NCI-H526 (cell line): ENCODE data around the gene MCM9.

Source experiments
- DNase-seq, 2 experiments: peaks; one replicate each; lab custom pipeline; 2025; lab: John Stamatoyannopoulos, UW

MCM9 gene

DNA sequence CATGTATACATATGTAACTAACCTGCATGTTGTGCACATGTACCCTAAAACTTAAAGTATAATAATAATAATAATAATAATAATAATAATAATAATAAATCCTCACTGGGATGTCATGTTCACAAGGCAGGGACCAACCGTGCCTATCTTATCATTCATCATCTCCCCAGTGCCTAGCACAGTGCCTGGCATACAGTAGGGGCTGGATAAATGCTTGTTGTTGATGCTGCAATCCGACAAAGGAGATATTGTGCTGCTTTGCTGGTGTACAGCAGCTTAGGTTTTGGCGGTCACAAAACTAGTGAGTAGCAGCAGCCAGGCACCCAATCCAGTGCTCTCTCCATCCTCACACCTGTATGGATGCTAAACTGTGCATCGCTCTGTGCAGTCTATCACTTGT lies 135.1 kb downstream of the MCM9 start:
- DNase-seq: no peak

DNA sequence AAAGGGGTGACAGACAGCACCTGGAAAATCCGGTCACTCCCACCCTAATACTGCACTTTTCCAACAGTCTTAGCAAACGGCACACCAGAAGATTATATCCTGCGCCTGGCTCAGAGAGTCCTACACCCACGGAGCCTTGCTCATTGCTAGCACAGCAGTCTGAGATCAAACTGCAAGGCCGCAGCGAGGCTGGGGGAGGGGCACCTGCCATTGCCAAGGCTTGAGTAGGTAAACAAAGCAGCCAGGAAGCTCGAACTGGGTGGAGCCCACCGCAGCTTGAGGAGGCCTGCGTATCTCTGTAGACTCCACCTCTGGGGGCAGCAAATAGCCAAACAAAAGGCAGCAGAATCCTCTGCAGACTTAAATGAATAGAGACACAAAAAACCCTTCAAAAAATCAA lies 138.4 kb downstream of the MCM9 start:
- DNase-seq: peak; percentile 8 to 44

DNA sequence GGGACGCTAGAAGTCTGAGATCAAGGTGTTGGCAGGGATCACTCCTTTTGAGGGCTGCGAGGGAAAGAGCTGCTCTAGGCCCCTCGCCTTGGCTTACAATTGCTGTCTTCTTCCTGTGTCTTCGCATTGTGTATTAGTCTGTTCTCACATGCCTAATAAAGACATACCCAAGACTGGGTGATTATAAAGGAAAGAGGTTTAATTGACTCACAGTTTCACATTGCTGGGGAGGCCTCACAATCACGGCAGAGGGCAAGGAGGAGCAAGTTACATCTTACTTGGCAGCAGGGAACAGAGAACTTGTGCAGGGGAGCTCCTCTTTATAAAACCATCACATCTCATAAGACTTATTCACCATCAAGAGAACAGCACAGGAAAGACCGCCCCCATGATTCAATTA lies 143.5 kb downstream of the MCM9 start:
- DNase-seq: no peak

DNA sequence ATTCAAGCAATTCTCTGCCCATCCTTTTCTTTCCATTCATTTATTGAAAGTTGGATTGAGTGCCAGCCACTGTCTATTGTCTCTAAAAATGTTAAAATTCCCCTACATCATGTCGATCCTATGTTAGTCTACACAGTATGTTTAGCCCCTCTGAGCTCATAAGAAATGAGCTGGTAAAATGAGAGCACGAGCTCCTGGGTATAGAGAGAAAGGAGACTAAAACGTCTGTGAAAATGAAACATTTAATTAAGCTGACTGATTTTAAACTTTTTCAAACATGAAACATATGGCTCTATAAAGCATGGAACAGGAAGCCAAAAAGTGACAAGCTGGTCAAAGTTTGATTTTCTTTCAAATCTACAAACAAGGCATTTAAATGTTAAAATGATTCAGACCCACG lies 145.0 kb downstream of the MCM9 start:
- no peak for DNase-seq

DNA sequence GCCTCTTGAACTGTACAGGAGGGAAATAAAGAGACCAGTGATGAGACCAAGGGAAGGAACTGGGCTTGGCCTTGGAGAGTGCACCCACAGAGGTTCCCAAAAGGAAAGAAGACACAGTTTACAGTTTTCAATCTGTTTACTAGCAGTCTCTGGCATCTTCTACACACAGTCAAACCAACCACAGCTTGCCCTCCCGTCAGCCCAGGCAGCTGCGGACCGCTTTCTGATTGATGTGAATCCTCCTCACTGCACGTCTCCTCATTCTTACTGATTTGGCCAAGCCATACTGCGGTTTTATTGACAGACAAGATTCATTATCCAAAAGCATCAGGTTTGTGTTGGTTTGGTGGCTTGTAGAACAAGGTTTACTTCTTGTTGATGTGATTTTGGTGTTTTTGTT lies 145.5 kb downstream of the MCM9 start:
- no peak for DNase-seq

DNA sequence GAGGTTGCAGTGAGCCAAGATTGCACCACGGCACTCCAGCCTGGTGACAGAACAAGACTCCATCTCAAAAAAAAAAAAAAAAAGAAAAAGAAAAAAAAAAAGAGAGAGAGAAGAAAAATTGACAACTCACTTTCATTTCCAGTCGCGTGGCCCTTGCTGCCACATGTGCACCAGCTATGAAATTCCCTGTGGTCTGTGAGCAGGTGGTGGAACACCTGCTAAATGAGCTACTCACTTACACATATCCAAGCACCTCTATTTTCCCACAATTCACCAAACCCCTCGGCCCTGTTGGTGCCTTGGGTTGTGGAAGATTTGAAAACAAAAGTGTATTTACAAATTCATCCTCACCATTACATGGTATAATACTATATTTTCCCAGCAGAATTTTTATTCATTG lies 146.3 kb downstream of the MCM9 start:
- DNase-seq: no peak

DNA sequence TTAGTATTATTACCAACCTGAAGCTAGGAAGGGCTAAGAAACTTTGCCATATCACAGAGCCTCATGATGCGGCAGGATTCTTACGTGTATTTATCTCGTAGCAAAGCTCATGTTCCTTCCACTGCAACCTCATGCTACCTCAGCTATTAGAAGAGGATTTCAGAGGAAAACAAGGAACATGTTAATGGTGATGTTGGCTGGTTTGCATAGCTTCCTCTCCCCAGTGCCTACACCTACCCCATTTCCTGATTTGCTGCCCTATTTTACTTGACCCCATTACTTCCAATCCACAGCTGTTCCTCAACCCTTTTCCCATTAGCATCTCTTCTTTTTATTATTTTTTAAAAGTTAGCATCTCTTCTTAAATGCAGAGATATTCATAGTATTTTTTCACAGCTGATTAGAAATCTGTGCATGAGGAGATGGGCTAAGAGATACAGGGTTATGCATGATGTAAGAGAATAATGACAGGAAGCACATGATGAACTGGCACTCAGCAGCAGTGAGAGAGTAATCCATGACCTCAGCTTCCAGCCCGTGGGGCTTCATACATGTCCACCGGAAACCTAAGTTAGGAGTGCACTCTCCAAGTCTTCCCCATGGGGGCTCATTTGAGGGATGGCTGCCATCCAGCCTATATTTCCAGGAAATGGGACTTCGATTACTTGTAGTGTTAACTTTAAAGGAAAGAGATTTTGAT lies 147.1 kb downstream of the MCM9 start:
- DNase-seq: no peak

DNA sequence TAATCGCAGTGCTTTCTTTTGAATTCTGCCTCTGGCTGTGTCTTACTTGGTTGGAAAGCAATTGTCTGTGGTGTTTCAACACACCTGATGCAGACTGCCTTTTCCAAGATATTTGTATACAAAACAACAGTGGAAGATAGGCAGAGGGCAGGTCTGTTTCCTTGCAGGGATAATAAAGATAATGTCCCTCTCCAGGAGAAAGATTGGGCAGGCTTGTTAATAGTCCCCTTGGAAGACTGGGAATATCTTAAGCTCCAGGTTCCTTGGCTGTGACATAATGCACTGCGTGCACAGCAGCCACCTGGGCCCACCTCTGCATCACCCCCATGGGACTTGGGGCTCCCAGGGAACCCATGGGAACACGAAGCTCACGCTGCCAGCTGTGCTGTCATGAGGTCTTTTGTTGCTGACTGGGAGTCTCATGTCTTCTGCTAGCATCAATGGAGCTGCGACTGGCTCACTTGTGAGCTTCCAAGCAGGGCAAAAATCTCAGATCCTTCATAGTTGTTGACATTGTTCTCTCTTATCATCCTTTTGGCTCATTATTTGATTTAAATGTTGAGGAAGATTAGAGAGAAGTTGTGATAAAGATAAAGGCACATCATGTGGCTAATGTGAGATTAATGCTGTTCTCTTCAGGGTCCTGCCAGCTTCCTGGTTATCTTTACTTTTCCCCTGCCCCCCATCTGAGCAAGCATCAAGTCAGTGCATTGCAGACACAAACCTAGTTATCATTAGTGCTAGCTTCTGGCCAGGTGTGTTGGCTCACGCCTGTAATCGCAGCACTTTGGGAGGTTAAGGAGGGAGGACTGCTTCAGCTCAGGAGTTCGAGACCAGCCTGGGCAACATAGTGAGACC lies 148.1 kb downstream of the MCM9 start:
- DNase-seq: no peak

DNA sequence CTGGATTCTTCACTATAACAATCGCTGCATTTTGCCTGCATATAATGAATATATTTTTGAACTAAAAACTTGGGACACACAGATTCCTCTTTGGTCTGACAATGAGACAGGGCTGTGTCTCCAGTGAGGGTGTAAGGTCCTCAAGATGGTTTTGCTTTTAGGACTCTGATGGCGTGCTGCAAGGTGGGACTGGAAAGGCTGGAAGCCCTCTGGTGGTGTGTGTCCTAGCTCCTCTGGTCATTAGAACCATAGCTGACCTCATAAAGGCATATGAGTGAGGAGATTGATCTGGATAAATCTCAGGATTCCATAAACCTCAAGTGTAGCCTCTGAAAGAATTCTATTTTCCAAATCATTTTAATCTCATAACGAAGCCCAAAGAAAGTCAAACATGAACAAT lies 149.4 kb downstream of the MCM9 start:
- DNase-seq: no peak

DNA sequence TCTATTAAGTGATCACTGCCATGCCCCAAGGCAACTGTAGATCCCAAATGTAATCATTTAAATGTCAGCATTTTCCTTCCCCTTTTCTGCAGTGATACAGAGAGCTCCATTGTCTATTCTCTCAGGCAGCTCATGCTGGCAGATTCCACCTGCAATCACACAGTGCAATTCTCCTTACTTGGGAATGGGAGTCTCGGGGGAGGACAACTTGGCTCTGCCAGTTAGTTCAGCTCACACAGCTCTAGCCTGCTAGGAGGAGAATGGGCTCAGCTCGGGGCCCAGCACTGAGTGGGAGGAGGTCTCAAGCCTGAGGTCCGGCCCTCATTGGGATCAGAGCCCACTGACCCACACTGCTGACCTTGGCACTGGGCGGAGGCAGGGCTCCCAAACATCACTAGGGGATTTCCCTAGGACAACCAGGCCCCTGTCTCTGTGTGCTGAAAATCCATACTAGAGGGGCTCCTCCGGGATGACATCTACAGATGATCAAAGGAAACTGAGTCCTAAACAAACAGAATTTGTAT lies 150.3 kb downstream of the MCM9 start:
- DNase-seq: peak; percentile 93 to 96

DNA sequence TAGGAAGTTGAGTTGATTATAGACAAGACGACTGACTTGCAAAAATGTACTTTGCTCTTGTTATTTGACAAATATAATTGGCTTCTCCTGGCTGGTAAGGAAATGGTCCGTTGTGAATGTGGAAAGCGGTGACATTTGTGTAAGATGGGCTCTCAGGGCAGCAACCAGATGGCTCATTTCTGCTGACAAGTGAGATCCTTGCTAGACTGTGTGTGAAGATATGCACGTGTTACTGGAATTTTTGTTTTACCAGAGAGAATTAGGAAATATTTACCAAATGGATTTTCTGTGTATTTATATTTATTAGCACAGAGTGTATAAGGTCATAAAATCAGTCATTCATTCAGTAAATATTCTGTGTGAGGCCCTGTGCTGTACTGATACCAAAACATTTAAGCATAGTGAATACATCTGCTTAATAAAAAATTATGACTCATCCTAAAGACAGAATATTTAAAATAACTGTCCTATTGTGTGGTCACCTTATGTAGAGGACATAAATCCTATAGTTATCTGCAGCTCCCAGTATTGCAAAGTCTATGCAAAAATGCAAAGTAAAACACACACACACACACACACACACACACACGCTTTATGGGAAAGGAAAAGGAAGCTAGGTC lies 150.9 kb downstream of the MCM9 start:
- peak in 1 of 2 experiments; percentile 89 for DNase-seq

DNA sequence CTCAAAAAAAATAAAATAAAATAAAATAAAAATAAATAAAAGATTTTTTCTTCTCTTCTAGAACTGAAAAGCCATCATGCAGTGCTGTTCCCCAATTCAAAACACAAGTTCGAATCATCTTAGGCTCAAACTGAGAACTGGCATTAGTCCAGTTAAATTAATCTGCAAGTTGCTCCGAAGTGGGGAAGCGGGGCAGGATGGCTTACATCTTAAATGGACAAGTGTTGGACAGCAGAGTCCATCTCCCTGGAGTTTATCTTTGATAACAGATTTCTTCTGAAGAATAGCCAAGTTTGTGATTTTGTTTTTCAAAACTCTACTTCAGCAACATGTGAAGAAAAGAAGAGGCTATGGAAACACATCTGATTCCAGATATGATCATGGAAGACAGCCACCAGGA lies 152.3 kb downstream of the MCM9 start:
- no peak for DNase-seq

DNA sequence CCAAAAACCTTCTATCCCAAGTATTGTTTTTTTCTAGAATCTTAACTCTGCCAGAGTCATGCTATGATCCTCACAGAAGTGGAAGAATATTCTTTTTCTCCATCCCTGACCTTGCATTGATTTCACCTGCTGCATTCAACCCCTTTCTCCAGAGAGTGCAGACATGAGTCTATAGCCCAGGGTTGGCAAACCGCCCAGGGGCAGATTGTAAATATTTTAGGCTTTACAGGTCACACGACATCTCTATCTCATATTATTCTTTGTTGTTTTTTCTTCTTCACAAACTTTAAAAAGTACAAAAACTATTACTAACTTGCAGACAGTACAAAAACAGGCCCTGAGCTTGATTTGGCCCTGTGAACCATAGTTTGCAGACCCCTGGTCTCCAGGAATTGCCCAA lies 153.1 kb downstream of the MCM9 start:
- DNase-seq: no peak

DNA sequence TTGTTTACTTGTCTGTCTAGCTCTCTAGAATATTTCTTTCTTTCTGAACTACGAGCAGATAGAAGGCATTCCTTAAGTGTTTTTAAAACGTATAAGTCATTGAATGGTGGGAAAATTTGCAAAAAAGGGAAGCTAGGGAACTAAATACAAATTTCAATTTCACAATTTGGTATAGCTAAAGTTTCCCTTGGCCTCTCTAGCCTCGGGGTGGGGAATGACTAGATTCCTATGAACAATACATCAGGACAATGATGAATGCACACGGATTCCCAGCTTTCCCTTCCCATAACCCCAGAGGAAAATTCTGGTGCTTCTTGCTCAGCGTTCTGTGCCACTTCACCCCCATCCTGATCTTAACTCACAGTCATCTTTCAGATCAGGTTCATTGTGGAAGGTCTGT lies 154.3 kb downstream of the MCM9 start:
- DNase-seq: no peak

DNA sequence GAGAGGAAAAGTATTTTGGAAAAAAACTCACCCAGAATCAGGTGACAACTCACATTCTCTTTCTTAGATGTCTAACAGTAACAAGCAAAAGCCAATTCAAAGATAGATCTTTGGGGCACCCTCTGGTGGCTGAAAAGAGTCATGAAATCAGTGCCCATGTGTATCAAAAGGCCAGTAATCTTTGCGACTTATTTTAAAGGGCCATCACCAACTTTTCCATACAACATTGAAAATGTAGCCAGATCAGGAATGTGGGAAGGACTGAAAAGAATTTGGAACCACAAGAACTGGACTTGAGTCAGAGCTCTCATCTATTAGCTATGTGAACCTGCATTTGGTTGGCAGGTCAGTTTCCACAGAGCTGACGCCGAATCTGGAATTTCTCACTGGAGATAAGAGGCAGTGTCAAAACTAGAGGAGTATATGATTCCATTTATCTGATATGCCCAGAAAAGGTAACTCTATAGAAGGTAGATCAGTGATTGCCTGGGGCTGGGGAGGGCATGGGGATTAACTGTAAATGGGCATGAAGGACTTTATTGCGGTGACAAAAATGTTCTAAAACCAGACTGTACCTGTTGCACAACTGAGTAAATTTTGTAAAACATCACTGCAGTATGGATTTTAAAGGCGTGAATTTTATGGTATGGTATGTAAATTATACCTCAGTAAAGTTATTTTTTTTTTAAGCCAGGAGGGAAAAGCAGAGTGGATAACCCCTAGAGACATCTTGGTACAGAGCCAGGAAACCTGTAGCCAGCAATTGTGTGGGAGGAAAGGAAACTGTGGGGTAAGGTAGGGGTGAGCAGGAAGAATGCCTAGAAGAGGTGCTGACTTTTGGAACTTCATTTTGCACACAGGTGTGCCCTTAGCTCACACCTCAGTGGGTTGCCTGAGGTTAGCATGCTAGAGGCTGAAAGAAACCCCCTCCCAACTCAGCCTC lies 158.1 kb downstream of the MCM9 start:
- DNase-seq: peak; percentile 44 to 72

DNA sequence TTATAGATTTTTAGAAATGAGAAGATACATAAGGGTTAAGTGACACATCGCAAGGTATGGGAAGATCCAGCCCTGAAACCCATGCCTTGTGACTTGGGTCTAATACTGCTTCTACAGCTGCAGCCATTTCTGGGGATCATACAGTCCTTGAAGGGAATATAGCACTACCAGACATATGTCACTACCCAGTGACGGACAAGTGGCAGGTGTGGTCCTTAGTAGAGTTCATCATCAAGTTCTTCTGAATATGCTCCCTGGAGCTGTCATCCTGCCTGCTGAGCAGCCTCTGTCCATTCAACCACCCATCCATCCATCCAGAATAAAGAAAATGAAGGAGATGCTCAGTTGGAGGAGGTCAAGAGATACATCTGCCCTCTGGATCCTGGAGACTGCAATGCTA lies 159.6 kb downstream of the MCM9 start:
- no peak for DNase-seq

DNA sequence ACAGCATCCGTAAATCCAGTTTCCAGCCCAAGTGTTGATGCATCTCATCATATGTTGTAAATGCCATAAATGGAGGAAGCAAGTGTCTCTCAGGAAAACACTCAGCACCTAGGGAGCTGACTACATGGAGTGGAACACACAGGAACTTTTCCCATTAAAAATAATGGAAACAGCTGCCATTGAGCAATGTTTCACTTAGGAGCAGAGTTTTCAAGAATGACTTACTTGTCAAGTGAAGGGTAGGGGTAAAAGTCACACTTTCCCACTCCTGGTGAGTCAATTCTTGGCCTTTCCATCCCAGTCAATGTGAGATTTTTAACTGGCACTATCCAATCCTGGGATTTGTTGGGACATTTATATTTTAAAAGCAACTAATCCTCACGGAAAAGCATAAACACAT lies 160.4 kb downstream of the MCM9 start:
- no peak for DNase-seq

DNA sequence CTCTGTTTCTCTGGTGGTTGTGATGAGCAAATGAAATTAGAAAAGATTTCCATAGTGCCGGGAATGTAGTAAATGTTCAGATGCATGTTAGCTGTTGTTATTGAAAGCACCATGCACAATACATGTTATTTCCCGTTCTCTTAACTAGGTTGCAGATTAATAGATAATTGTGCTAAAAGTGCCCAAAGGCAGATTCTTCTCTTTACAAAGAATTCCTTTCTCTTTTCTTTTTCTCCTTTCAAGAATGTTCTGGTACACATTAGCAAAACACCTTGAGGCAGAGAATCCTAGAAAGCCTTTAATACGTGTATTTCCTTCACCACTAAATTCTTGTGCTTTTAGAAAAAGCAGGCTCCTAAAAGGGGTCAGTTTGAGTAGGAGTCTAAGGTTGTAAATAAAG lies 162.1 kb downstream of the MCM9 start:
- no peak for DNase-seq

DNA sequence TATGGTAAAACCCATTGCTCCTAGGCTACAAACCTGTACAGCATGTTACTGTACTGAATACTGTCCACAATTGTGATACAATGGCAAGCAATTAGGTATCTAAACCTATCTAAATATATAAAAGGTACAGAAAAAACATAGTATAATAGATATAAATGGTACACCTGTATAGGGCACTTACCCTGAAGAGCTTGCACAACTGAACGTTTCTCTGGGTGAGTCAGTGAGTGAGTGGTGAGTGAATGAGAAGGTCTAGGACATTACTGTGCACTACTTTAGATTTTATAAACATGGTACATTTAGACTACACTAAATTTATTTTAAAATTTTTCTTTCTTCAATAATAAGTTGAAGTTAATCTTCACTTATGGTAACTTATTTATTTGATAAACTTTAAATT lies 163.7 kb downstream of the MCM9 start:
- DNase-seq: no peak

DNA sequence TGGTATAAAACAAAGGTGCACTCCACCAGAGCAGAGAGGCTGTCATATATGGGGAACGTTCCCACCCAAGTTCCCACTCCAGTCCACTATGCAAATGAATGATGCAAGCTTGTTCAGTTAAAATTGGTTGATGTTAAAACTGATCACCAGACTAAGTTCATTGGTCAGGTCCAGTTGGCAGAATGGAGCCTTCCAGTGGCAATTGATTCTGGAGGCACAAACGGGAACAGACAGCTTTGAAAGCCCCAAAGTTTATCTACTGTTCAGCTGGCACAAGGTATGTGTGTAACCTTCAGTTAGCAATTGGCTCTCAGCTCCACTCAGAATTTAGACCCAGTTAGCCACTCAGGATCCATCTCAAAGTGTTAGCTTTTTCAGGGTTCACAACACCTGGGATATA lies 164.1 kb downstream of the MCM9 start:
- DNase-seq: no peak

DNA sequence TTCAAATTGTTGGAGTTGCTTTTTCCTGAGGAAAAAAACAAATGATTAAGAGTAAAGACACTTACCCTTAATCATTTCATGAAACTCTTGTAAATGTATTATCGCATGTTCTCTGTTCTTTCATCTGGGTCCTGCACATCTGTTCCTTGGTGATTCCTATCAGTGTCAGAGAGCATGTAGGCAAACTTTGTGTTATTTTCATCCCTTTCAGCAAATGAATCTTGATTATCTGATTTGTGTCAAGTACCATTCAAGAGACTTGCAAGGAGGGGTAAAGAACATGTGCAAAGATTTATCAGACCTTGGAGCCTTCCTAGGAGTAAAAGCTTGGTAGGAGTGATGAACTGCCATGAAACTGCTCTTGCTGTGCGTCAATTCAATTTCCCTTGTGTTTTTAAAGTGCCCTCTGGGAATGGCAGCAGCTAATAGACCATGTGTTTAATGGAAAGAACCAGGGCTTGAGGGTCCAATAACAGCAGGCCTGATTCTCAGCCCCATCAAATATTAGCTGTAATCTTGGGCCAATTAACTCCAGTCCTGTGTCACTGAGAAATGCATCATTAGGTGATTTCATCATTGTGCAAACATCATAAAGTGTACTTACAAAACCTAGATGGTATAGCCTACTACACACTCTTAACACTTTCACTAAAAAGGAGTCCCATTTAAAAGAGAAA lies 164.7 kb downstream of the MCM9 start:
- DNase-seq: no peak
